GM12875 (cell line): ENCODE measurements around the gene SLC25A44.

ENCODE experiments used
- H3K4me3 ChIP-seq: one replicate; pipeline ENCODE4 v1.5.1; 2011; ENCODE audit warnings: low read depth, low read length, control low read depth
- TF ChIP-seq, protein P1 (sequence below): IDR thresholded peaks from 2 replicates; pipeline ENCODE4 v1.5.1; 2011; ENCODE audit warnings: low read depth, mild to moderate bottlenecking, control low read depth, inconsistent platforms, low read length, moderate library complexity, borderline replicate concordance; ENCODE audit not compliant: insufficient read depth

Gene SLC25A44

DNA sequence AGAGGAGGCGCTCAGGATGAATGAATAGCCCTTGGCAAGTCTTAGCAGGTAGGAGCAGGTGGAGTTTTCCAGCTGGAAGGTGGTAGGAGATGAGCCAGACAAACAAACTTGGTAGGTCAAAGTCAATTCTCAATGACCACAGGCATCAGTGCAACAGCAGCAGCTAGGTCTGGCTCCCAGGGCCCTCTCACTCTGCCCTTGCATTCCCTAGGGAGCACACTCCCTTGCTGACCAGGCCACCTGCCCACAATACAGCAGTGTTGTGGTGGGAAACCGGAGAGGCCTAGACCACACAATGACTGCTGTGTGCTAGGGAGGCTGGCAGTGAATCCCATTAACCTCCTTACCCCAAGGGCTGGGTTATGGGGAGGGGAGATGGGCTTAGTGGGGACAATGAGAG is 67.0 kb downstream of the SLC25A44 start:
- no peak overlapping the region for H3K4me3 ChIP-seq
- TF ChIP-seq, protein P1, sequence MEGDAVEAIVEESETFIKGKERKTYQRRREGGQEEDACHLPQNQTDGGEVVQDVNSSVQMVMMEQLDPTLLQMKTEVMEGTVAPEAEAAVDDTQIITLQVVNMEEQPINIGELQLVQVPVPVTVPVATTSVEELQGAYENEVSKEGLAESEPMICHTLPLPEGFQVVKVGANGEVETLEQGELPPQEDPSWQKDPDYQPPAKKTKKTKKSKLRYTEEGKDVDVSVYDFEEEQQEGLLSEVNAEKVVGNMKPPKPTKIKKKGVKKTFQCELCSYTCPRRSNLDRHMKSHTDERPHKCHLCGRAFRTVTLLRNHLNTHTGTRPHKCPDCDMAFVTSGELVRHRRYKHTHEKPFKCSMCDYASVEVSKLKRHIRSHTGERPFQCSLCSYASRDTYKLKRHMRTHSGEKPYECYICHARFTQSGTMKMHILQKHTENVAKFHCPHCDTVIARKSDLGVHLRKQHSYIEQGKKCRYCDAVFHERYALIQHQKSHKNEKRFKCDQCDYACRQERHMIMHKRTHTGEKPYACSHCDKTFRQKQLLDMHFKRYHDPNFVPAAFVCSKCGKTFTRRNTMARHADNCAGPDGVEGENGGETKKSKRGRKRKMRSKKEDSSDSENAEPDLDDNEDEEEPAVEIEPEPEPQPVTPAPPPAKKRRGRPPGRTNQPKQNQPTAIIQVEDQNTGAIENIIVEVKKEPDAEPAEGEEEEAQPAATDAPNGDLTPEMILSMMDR = no peak
